H9 (cell line): ENCODE measurements around the gene PNPLA7. TPM values are rescaled to one million over a fixed set of nuclear protein-coding genes. Genes with fewer than 3 reads are reported as not detected.

Experiments
- DNase-seq: peaks from one replicate; pipeline ENCODE4 v3.0.0-alpha.2; 2017
- H2AFZ ChIP-seq: one replicate; pipeline ENCODE4 v1.6.1; 2013; ENCODE audit warnings: mild to moderate bottlenecking, low read length, control low read depth, moderate library complexity
- H2AK5ac ChIP-seq: 2 replicates; pipeline ENCODE4 v1.6.1; 2013; ENCODE audit warnings: low read length, control low read depth, mixed read lengths; ENCODE audit not compliant: insufficient read length
- H2BK120ac ChIP-seq: one replicate; pipeline ENCODE4 v1.6.1; 2013; ENCODE audit warnings: low read depth, mild to moderate bottlenecking, low read length, control low read depth, inconsistent platforms; ENCODE audit not compliant: poor library complexity, severe bottlenecking
- H2BK12ac ChIP-seq: 2 replicates; pipeline ENCODE4 v1.6.1; 2013; ENCODE audit warnings: low read length, control low read depth, mixed read lengths, low read depth; ENCODE audit not compliant: insufficient read length
- H2BK15ac ChIP-seq: 2 replicates; pipeline ENCODE4 v1.6.1; 2013; ENCODE audit warnings: low read depth, low read length, control low read depth
- H2BK20ac ChIP-seq: one replicate; pipeline ENCODE4 v1.6.1; 2013; ENCODE audit warnings: low read depth, mild to moderate bottlenecking, low read length, control low read depth, inconsistent platforms; ENCODE audit not compliant: poor library complexity, severe bottlenecking
- H2BK5ac ChIP-seq: 2 replicates; pipeline ENCODE4 v1.6.1; 2013; ENCODE audit warnings: low read length, control low read depth, mixed read lengths; ENCODE audit not compliant: insufficient read length
- H3K14ac ChIP-seq: 2 replicates; pipeline ENCODE4 v1.6.1; 2013; ENCODE audit warnings: low read length, control low read depth; ENCODE audit not compliant: insufficient read depth
- H3K18ac ChIP-seq: 2 replicates; pipeline ENCODE4 v1.6.1; 2013; ENCODE audit warnings: low read depth, mild to moderate bottlenecking, mixed read lengths, low read length, control low read depth; ENCODE audit not compliant: insufficient read length
- H3K23ac ChIP-seq: 2 replicates; pipeline ENCODE4 v1.6.1; 2013; ENCODE audit warnings: low read length, control low read depth, mixed read lengths, low read depth; ENCODE audit not compliant: insufficient read length
- H3K23me2 ChIP-seq: 2 replicates; pipeline ENCODE4 v1.6.1; 2013; ENCODE audit warnings: low read depth, mild to moderate bottlenecking, mixed read lengths, low read length, control low read depth; ENCODE audit not compliant: insufficient read length, poor library complexity, severe bottlenecking
- H3K27ac ChIP-seq: 2 replicates; pipeline ENCODE4 v1.5.1; 2013; ENCODE audit warnings: low read length, control low read depth, mixed read lengths, low read depth; ENCODE audit not compliant: insufficient read length
- H3K27me3 ChIP-seq: 2 replicates; pipeline ENCODE4 v1.6.1; 2013; ENCODE audit warnings: low read length, control low read depth, inconsistent platforms; ENCODE audit not compliant: insufficient read depth
- H3K4ac ChIP-seq: 2 replicates; pipeline ENCODE4 v1.6.1; 2013; ENCODE audit warnings: low read depth, mild to moderate bottlenecking, control low read depth, inconsistent platforms, low read length, moderate library complexity
- H3K4me1 ChIP-seq: 2 replicates; pipeline ENCODE4 v1.6.1; 2013; ENCODE audit warnings: low read length, control low read depth, inconsistent platforms; ENCODE audit not compliant: insufficient read depth
- H3K4me2 ChIP-seq: 2 replicates; pipeline ENCODE4 v1.6.1; 2013; ENCODE audit warnings: low read length, control low read depth, mixed read lengths; ENCODE audit not compliant: insufficient read length, insufficient read depth
- H3K56ac ChIP-seq: 2 replicates; pipeline ENCODE4 v1.6.1; 2013; ENCODE audit warnings: low read depth, mild to moderate bottlenecking, mixed read lengths, low read length, control low read depth; ENCODE audit not compliant: insufficient read length
- H3K79me1 ChIP-seq: 2 replicates; pipeline ENCODE4 v1.6.1; 2013; ENCODE audit warnings: low read depth, mild to moderate bottlenecking, moderate library complexity, low read length, control low read depth, inconsistent platforms; ENCODE audit not compliant: insufficient read depth, poor library complexity, severe bottlenecking
- H3K79me2 ChIP-seq: 2 replicates; pipeline ENCODE4 v1.6.1; 2013; ENCODE audit warnings: low read length, control low read depth, inconsistent platforms; ENCODE audit not compliant: insufficient read depth
- H3K9ac ChIP-seq: 2 replicates; pipeline ENCODE4 v1.6.1; 2013; ENCODE audit warnings: low read length, control low read depth, mixed read lengths; ENCODE audit not compliant: insufficient read length; ENCODE audit errors: extremely low read depth
- H3K9me3 ChIP-seq: one replicate; pipeline ENCODE4 v1.6.1; 2013; ENCODE audit warnings: low read depth, low read length, inconsistent platforms; ENCODE audit not compliant: control insufficient read depth
- H3T11ph ChIP-seq: one replicate; pipeline ENCODE4 v1.6.1; 2013; ENCODE audit warnings: mild to moderate bottlenecking, low read length, control low read depth, inconsistent platforms
- H4K20me1 ChIP-seq: one replicate; pipeline ENCODE4 v1.6.1; 2013; ENCODE audit not compliant: control insufficient read depth, insufficient read length, insufficient read depth
- H4K5ac ChIP-seq: 2 replicates; pipeline ENCODE4 v1.6.1; 2013; ENCODE audit warnings: low read depth, mild to moderate bottlenecking, mixed read lengths, low read length, control low read depth; ENCODE audit not compliant: insufficient read length
- H4K8ac ChIP-seq: replicated peaks from 2 replicates; pipeline ENCODE4 v1.6.1; 2013; ENCODE audit warnings: low read length, control low read depth, mixed read lengths, low read depth; ENCODE audit not compliant: insufficient read length
- H4K91ac ChIP-seq: 2 replicates; pipeline ENCODE4 v1.6.1; 2013; ENCODE audit warnings: low read depth, mild to moderate bottlenecking, moderate library complexity, mixed read lengths, low read length, control low read depth; ENCODE audit not compliant: insufficient read length
- H3K27ac Mint-ChIP-seq, 3 experiments: 2 replicates in 2 of 3; 3 replicates in 1 of 3; pipeline ENCODE4 v1.8.0; 2020 to 2021; ENCODE audit warnings: mixed read lengths in 3 of 3, mild to moderate bottlenecking in 1 of 3, moderate library complexity in 1 of 3
- H3K27me3 Mint-ChIP-seq: 2 replicates; pipeline ENCODE4 v1.8.0; 2021; ENCODE audit warnings: low read depth, mild to moderate bottlenecking, moderate library complexity, mixed read lengths
- H3K36me3 Mint-ChIP-seq, 3 experiments: 2 replicates in 2 of 3; 3 replicates in 1 of 3; pipeline ENCODE4 v1.8.0; 2020 to 2021; ENCODE audit warnings: low read depth in 3 of 3, mixed read lengths in 3 of 3; ENCODE audit not compliant: insufficient read depth in 1 of 3
- H3K4me1 Mint-ChIP-seq, 2 experiments: 2 replicates each; pipeline ENCODE4 v1.8.0; 2020; ENCODE audit warnings: mixed read lengths in 2 of 2
- H3K4me3 Mint-ChIP-seq, 2 experiments: 2 replicates in 1 of 2; 3 replicates in 1 of 2; pipeline ENCODE4 v1.8.0; 2020 to 2021; ENCODE audit warnings: mild to moderate bottlenecking in 2 of 2, mixed read lengths in 2 of 2, moderate library complexity in 1 of 2
- H3K9me3 Mint-ChIP-seq, 2 experiments: 2 replicates in 1 of 2; 3 replicates in 1 of 2; pipeline ENCODE4 v1.8.0; 2020; ENCODE audit warnings: mild to moderate bottlenecking in 2 of 2, mixed read lengths in 2 of 2, moderate library complexity in 1 of 2
- CTCF ChIP-seq: fragments of 200-600 bp; sonication (generic); conservative IDR thresholded peaks from 3 replicates; pipeline ENCODE4 v1.8.0; 2021; ENCODE audit warnings: antibody characterized with exemption, mild to moderate bottlenecking
- WGBS: extraction: QIAGEN DNeasy Blood & Tissue Kit; methylation state at CpG from one replicate; pipeline ENCODE4 v1.1.7; 2013; ENCODE audit warnings: missing lambda C conversion rate, low lambda C conversion rate, mixed read lengths; ENCODE audit not compliant: insufficient read length; ENCODE audit errors: extremely low coverage; 5-methylcytosine and 5-hydroxymethylcytosine counted together
- total RNA-seq: library from RNA; stranded (reverse); gene quantifications from 2 replicates; pipeline ENCODE4 v1.2.1, GENCODE V29; 2021

Gene PNPLA7
- total RNA-seq, 1 experiment from 2014 or later: 1.8 TPM

- Histone ChIP-seq H2BK120ac (no peak overlapping the region), H3K56ac (no peak overlapping the region), H2AFZ (no peak overlapping the region), H3K4me2 (no peak overlapping the region), H3K9me3 (no peaks in the 10 kb centered on the region), H2BK15ac (no peak overlapping the region), H2BK12ac (no peak overlapping the region), H2AK5ac (no peak overlapping the region), H3K4me1 (peaks cover 4% of the 10 kb centered on the region; the same call in 1 of the 2 replicates), H3K9ac (no peak overlapping the region), H3K27ac (no peak overlapping the region), H3K14ac (no peak overlapping the region), H2BK5ac (no peak overlapping the region), H4K91ac (no peak overlapping the region), H3K4ac (no peak overlapping the region), H2BK20ac (no peak overlapping the region), H3K79me1 (peaks cover 6% of the 10 kb centered on the region), H3T11ph (no peak overlapping the region), H4K5ac (no peak overlapping the region), H4K20me1 (no peaks in the 10 kb centered on the region), H3K79me2 (peaks cover 4% of the 10 kb centered on the region; the same call in 1 of the 2 replicates), H4K8ac (no peak overlapping the region), H3K23ac (no peak overlapping the region), H3K23me2 (peaks cover 9% of the 10 kb centered on the region), H3K27me3 (no peaks in the 10 kb centered on the region), H3K18ac (no peak overlapping the region)
- no peak overlapping the region for H3K27ac Mint-ChIP-seq
- H3K4me3 Mint-ChIP-seq: peak overlapping the region; percentile 81 to 90
- peaks cover 22 to 61% (median 49%) of the 10 kb centered on the region in 3 experiments; a peak in 6 of 7 replicates for H3K36me3 Mint-ChIP-seq
- no peak for DNase-seq
- H3K9me3 Mint-ChIP-seq: no peaks in the 10 kb centered on the region; a peak in 1 of 5 replicates
- H3K4me1 Mint-ChIP-seq: peaks cover 5 to 11% of the 10 kb centered on the region in 2 experiments; a peak in 3 of 4 replicates
- peaks cover 10% of the 10 kb centered on the region for H3K27me3 Mint-ChIP-seq
- no peak for TF ChIP-seq CTCF
- WGBS: no CpG with 5 or more reads among the region's 13 CpGs
Measured at GRCh38 chr9:137588311-137588710, 38.1 kb upstream of the PNPLA7 start.
